ENCODE measurements around the gene KIF13A.
"Not testable (repeated sequence)": the region's sequence is repeated elsewhere in the genome, so short reads cannot be mapped to it uniquely, and the experiment has no call there.

The KIF13A gene

GRCh38 chr6:17808609-17809008 lies 178.8 kb downstream of the KIF13A start:
- Histone ChIP-seq H3K9me3 (ENCODE audit: low read length) (peaks cover 9% of the 10 kb centered on the region), H3K27me3 (ENCODE audit: insufficient read depth, low read length) (no peaks in the 10 kb centered on the region), H3K4me3 (ENCODE audit: low read length) (no peak overlapping the region), H2AFZ (ENCODE audit: low read depth, low read length) (no peak overlapping the region), H3K36me3 (ENCODE audit: insufficient read depth, low read length) (peaks cover 41% of the 10 kb centered on the region), H3K4me1 (ENCODE audit: insufficient read depth, low read length) (no peaks in the 10 kb centered on the region)

- H3K9me3 ChIP-seq (ENCODE audit: low read length); H2AFZ ChIP-seq (ENCODE audit: low read depth, low read length); H3K27me3 ChIP-seq (ENCODE audit: insufficient read depth, low read length); H3K4me3 ChIP-seq (ENCODE audit: low read length); H3K4me1 ChIP-seq (ENCODE audit: insufficient read depth, low read length): not testable (repeated sequence)
- peaks cover 41% of the 10 kb centered on the region for H3K36me3 ChIP-seq (ENCODE audit: insufficient read depth, low read length)
These were observed 180.0 kb downstream of the KIF13A start for GRCh38 chr6:17807431-17807830.

GRCh38 chr6:17803409-17803808 lies 184.0 kb downstream of the KIF13A start:
- Histone ChIP-seq H3K4me1 (ENCODE audit: insufficient read depth, low read length) (no peaks in the 10 kb centered on the region), H3K27me3 (ENCODE audit: insufficient read depth, low read length) (no peaks in the 10 kb centered on the region), H3K36me3 (ENCODE audit: insufficient read depth, low read length) (peaks cover 55% of the 10 kb centered on the region), H2AFZ (ENCODE audit: low read depth, low read length) (no peak overlapping the region), H3K4me3 (ENCODE audit: low read length) (no peak overlapping the region), H3K9me3 (ENCODE audit: low read length) (peaks cover 4% of the 10 kb centered on the region)

- no peaks in the 10 kb centered on the region for H3K4me1 ChIP-seq (ENCODE audit: insufficient read depth, low read length)
- no peak overlapping the region for H2AFZ ChIP-seq (ENCODE audit: low read depth, low read length)
- H3K36me3 ChIP-seq (ENCODE audit: insufficient read depth, low read length) = peaks cover 75% of the 10 kb centered on the region
- H3K27me3 ChIP-seq (ENCODE audit: insufficient read depth, low read length) = no peaks in the 10 kb centered on the region
- H3K4me3 ChIP-seq (ENCODE audit: low read length) = no peak overlapping the region
- no peaks in the 10 kb centered on the region for H3K9me3 ChIP-seq (ENCODE audit: low read length)
These were observed 188.8 kb downstream of the KIF13A start for GRCh38 chr6:17798477-17799154.

DNA sequence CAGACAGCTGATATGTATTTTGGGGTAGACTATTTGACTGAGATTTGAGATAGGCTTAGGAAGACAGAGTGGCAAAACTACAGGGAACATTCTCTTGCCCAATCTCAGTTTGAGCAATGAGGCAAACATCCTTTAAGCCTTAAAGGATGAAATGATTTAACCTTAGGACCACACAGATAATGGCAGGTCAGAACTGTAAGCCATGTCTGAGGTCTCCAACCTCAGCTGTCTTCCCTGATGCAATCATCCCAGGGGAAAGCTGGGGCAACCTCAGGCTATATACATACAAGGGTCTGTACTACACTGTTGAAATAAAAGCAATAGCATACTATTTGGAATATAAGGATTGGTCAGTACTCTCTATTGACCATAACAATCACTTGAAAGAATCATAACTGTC lies 196.9 kb downstream of the KIF13A start:
- no peak overlapping the region for H2AFZ ChIP-seq (ENCODE audit: low read depth, low read length)
- no peaks in the 10 kb centered on the region for H3K27me3 ChIP-seq (ENCODE audit: insufficient read depth, low read length)
- H3K9me3 ChIP-seq (ENCODE audit: low read length) = no peaks in the 10 kb centered on the region
- no peaks in the 10 kb centered on the region for H3K4me1 ChIP-seq (ENCODE audit: insufficient read depth, low read length)
- no peak overlapping the region for H3K4me3 ChIP-seq (ENCODE audit: low read length)
- peaks cover 61% of the 10 kb centered on the region for H3K36me3 ChIP-seq (ENCODE audit: insufficient read depth, low read length)

GRCh38 chr6:17785094-17785787 lies 202.2 kb downstream of the KIF13A start:
- Histone ChIP-seq H3K36me3 (ENCODE audit: insufficient read depth, low read length) (peaks cover 68% of the 10 kb centered on the region), H3K4me1 (ENCODE audit: insufficient read depth, low read length) (no peaks in the 10 kb centered on the region), H3K27me3 (ENCODE audit: insufficient read depth, low read length) (no peaks in the 10 kb centered on the region), H3K9me3 (ENCODE audit: low read length) (no peaks in the 10 kb centered on the region), H2AFZ (ENCODE audit: low read depth, low read length) (no peak overlapping the region), H3K4me3 (ENCODE audit: low read length) (no peak overlapping the region)

GRCh38 chr6:17780061-17780460 lies 207.4 kb downstream of the KIF13A start:
- H3K27me3 ChIP-seq (ENCODE audit: insufficient read depth, low read length) = no peaks in the 10 kb centered on the region
- no peaks in the 10 kb centered on the region for H3K4me1 ChIP-seq (ENCODE audit: insufficient read depth, low read length)
- H3K36me3 ChIP-seq (ENCODE audit: insufficient read depth, low read length) = peaks cover 68% of the 10 kb centered on the region
- H3K4me3 ChIP-seq (ENCODE audit: low read length) = no peak overlapping the region
- H2AFZ ChIP-seq (ENCODE audit: low read depth, low read length) = no peak overlapping the region
- no peaks in the 10 kb centered on the region for H3K9me3 ChIP-seq (ENCODE audit: low read length)

DNA sequence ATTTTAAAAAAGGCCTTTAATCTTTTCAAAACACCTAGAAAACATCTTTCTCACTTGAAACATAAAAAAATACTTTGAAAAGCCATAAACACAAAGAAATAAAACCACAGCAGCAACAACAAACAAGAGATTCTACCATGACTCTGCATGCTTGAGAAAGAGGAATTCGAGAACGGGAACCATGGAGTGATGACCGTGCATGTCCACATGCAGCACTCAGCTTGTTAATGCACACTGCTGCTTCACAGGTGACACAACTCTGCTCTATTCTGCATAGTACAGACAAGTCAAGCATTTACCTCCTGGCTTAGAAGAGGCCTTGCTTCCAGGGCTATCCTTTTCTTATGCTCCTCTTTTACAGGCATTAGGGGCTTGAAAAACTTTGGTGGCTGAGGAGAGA lies 215.8 kb downstream of the KIF13A start:
- no peak overlapping the region for H2AFZ ChIP-seq (ENCODE audit: low read depth, low read length)
- no peaks in the 10 kb centered on the region for H3K27me3 ChIP-seq (ENCODE audit: insufficient read depth, low read length)
- H3K4me1 ChIP-seq (ENCODE audit: insufficient read depth, low read length) = no peaks in the 10 kb centered on the region
- no peaks in the 10 kb centered on the region for H3K9me3 ChIP-seq (ENCODE audit: low read length)
- peaks cover 60% of the 10 kb centered on the region for H3K36me3 ChIP-seq (ENCODE audit: insufficient read depth, low read length)
- no peak overlapping the region for H3K4me3 ChIP-seq (ENCODE audit: low read length)

GRCh38 chr6:17768881-17769280 lies 218.6 kb downstream of the KIF13A start:
- Histone ChIP-seq H3K4me1 (ENCODE audit: insufficient read depth, low read length) (no peaks in the 10 kb centered on the region), H3K27me3 (ENCODE audit: insufficient read depth, low read length) (no peaks in the 10 kb centered on the region), H3K4me3 (ENCODE audit: low read length) (no peak overlapping the region), H3K36me3 (ENCODE audit: insufficient read depth, low read length) (peaks cover 67% of the 10 kb centered on the region), H2AFZ (ENCODE audit: low read depth, low read length) (no peak overlapping the region), H3K9me3 (ENCODE audit: low read length) (no peaks in the 10 kb centered on the region)

DNA sequence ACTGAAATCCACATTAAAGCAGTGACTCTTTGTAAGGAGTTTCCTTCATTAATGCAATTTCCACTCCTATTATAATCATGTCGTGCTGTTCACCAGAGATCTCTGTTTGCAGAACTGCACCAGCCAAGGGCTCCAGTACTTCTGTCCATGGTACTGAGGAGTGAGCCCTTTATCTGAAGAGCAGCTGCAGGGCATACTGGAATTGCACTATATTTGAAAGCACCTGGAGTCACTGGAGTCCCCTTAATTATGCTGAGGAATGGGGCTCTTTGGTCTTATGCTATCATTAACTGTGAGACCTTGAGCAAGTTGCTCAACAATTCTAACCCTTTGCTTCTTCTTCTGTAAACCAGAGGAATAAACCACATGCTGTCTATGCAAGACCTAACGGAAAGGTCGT lies 219.0 kb downstream of the KIF13A start:
- Histone ChIP-seq H3K27me3 (ENCODE audit: insufficient read depth, low read length) (no peaks in the 10 kb centered on the region), H3K36me3 (ENCODE audit: insufficient read depth, low read length) (peaks cover 67% of the 10 kb centered on the region)

GRCh38 chr6:17762651-17763050 lies 224.8 kb downstream of the KIF13A start:
- Histone ChIP-seq H3K27me3 (ENCODE audit: insufficient read depth, low read length) (no peaks in the 10 kb centered on the region), H3K4me3 (ENCODE audit: low read length) (no peak overlapping the region)

More for the DNA sequence above, 219.0 kb downstream of the KIF13A start:
- Histone ChIP-seq H3K4me3 (ENCODE audit: low read length) (no peak overlapping the region), H3K9me3 (ENCODE audit: low read length) (no peaks in the 10 kb centered on the region), H2AFZ (ENCODE audit: low read depth, low read length) (no peak overlapping the region), H3K4me1 (ENCODE audit: insufficient read depth, low read length) (no peaks in the 10 kb centered on the region)

GRCh38 chr6:17758119-17758518 lies 229.3 kb downstream of the KIF13A start:
- H2AFZ ChIP-seq (ENCODE audit: low read depth, low read length) = no peak overlapping the region
- no peaks in the 10 kb centered on the region for H3K9me3 ChIP-seq (ENCODE audit: low read length)
- H3K27me3 ChIP-seq (ENCODE audit: insufficient read depth, low read length) = no peaks in the 10 kb centered on the region
- H3K36me3 ChIP-seq (ENCODE audit: insufficient read depth, low read length) = peaks cover 15% of the 10 kb centered on the region
- no peaks in the 10 kb centered on the region for H3K4me1 ChIP-seq (ENCODE audit: insufficient read depth, low read length)
- no peak overlapping the region for H3K4me3 ChIP-seq (ENCODE audit: low read length)

More at GRCh38 chr6:17762651-17763050, 224.8 kb downstream of the KIF13A start:
- H3K36me3 ChIP-seq (ENCODE audit: insufficient read depth, low read length) = peaks cover 37% of the 10 kb centered on the region
- no peak overlapping the region for H2AFZ ChIP-seq (ENCODE audit: low read depth, low read length)
- H3K4me1 ChIP-seq (ENCODE audit: insufficient read depth, low read length) = no peaks in the 10 kb centered on the region
- H3K9me3 ChIP-seq (ENCODE audit: low read length) = no peaks in the 10 kb centered on the region

GRCh38 chr6:17754254-17754653 lies 233.2 kb downstream of the KIF13A start:
- Histone ChIP-seq H3K36me3 (ENCODE audit: insufficient read depth, low read length) (peaks cover 2% of the 10 kb centered on the region), H2AFZ (ENCODE audit: low read depth, low read length) (no peak overlapping the region), H3K9me3 (ENCODE audit: low read length) (no peaks in the 10 kb centered on the region), H3K4me3 (ENCODE audit: low read length) (no peak overlapping the region), H3K27me3 (ENCODE audit: insufficient read depth, low read length) (no peaks in the 10 kb centered on the region), H3K4me1 (ENCODE audit: insufficient read depth, low read length) (no peaks in the 10 kb centered on the region)
